T47D (cell line): ENCODE results near the gene DHX32.

Source experiments
- DNase-seq, 2 experiments: peaks; one replicate each; pipeline versions ENCODE4 v3.0.0 to v3.0.0-alpha.2; 2011 to 2012; ENCODE audit warnings: low read depth in 1 of 2, low spot score in 1 of 2
- JUND ChIP-seq: IDR thresholded peaks from 2 replicates; pipeline ENCODE4 v1.6.1; 2012; ENCODE audit warnings: low read depth
- in situ Hi-C: cut with HindIII; loops from 2 replicates; pipeline ENCODE4 v1.10.0; 2016; ENCODE audit warnings: low sequenced_read_pairs, low pct_unique_long_range_greater_than_20kb

The DHX32 gene

DNA sequence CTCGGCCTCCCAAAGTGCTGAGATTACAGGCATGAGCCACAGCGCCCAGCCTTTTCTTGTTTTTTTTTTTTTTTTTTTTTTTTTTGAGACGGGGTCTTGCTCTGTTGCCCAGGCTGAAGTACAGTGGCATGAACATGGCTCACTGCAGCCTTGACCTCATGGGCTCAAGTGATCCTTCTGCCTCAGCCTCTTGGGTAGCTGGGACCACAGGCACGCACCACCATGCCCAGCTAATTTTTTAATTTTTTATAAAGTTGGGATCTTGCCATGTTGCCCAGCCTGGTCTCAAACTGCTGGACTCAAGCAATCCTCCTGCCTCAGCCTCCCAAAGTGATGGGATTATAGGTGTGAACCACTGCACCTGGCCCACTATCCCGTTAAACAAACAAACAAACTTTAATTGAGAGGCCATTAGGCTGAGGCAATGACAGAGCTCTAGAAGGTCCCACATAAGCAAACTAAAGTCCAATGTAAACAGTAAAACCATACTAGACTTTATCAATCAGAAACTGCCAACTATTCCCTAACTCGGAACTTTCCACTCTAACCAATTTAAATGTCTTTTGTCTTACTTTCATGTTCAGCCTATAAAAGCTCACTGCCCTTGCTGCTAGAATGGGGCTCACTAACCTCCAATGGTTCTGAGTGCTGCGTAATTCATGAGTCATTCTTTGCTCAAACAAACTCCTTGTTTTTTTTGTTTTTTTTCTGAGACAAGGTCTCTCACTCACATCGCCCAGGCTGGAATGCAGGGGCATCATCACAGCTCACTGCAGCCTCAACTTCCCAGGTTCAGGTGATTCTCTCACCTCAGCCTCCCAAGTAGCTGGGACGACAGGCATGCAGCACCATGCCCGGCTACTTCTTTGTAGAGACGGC, 1.9 kb downstream of the DHX32 start:
- in situ Hi-C loops, result no loop called here
- no peak for DNase-seq
- TF ChIP-seq JUND, result no peak

DNA sequence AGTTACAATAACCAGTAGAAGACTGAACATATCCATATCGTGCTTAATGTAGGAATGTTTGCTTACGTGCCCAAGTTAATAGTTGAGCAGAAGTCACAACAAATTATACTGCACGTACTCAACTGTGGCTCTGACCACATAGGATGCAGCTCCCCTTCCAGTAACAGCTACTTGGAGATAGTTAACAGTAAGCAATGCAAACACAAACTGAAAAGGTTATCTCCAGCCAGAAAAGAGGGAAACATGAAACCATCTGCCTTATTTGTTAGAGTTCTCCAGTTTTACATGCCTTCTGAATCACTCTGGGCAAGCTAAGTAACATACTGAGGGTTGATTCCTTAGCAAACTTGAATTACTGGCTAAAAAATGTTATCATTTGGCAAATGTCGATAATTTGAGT, 9.8 kb downstream of the DHX32 start:
- DNase-seq, result no peak
- in situ Hi-C loops, result no loop called here
- no peak for TF ChIP-seq JUND

DNA sequence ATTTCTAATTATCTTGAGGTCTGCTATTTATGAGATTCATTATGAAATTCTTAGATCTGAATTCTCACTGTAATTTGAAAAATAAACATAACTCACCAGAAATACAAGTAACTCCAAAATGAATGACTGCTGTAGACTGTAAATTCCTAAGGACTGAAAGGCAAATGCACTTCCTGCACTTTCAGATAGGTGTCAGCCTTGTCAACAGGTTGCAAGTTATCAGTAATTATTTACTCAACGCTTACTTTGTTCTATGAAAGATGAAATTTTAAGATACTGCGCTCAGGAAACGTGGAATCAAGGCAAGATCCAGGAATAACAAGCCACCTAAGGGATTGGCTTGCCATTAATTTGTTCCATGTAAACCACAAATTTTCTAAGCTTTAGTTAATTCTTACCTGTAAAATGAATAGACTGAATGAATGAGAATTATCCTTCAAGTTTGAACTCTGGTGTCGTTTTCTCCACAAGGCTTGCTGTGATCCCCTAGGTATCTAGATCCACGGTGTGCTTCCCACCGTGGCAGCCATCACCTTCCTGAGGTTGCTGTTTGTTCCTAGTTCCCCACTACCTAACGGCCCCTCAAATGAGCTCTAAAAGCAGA, 12.6 kb downstream of the DHX32 start:
- TF ChIP-seq JUND, result no peak
- in situ Hi-C loops, result no loop called here
- DNase-seq, result peak in 1 of 2 experiments; percentile 57

DNA sequence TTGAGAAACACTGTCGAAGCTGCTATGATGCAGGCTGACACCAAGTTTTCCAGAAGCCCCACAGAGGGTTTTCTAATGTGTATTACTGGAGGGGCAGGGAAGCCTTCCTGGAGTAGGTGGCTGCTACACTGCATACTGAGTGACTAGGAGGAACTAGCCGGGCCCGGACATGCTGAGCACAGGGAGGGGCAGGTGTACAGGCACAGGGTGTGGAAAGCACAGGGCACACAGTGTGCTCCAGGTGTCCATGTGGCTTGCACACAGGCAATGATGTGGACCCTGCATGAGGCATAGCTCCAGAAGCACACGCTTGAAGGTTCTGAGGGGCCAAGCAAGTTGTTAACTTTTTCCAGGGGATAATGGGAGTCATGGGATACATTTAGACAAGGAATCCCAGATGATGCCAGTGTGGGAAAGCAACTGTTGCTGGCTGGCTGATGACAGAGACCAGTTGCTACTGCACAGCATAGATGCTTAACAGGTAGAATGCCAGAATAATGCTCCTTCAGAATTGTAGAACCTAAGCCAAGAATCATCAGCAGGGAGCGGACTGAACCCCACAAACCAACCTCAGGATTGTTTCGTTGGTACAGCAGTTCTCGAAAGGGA, 14.6 kb downstream of the DHX32 start:
- TF ChIP-seq JUND, result no peak
- in situ Hi-C loops, result no loop called here
- DNase-seq, result no peak

DNA sequence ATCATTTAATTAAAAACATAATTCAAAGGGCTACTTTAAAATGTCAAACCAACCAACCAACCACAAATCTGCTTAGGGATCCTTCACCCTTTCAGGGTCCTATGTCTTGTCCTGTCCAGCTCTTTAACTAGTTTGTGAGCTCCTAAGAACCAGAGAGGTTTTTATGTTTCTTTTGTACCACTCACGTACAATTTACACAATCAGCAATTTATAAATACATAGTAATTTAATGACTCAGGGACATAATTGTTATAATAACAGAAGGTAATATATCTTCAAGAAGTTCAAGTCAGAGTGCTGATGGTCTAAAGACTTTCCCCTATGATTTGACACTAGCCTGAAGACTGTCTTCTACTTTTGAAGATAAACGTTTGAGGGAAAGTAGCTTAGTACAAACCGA, 16.0 kb downstream of the DHX32 start:
- in situ Hi-C loops, result no loop called here
- TF ChIP-seq JUND, result no peak
- DNase-seq, result no peak

DNA sequence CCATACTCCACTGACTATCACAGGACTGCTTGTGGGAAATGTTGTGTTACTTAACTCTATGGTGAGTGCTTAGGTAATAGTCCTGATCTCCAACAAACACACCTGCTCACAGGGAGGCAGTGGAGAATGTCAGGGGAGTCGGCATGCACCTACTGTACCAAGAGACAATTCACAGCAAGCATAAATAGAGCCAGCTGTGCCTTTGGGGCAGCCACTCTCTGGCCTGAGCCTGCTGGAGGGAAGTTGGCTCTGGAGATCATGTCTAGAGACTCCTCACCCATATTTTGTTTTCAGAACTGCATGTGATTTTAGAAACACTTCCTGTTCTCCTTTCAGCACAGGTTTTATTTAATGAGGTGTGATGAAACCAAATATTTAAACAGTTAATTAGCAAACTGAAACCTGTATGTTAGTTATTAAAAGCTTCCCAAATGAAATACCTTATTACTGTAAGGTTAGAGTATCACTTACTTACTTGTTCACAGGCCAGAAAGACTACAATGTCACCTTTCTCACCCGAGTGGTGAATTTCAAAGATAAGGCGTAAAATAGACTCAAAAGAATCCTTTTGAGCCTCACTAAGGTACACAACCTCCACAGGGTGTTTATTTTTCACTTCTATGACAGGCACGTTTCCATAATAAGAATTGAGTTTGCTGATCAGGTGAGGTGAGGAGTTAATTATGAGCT, 21.8 kb downstream of the DHX32 start:
- peak in 1 of 2 experiments; percentile 4 for DNase-seq
- in situ Hi-C loops, result no loop called here
- no peak for TF ChIP-seq JUND

DNA sequence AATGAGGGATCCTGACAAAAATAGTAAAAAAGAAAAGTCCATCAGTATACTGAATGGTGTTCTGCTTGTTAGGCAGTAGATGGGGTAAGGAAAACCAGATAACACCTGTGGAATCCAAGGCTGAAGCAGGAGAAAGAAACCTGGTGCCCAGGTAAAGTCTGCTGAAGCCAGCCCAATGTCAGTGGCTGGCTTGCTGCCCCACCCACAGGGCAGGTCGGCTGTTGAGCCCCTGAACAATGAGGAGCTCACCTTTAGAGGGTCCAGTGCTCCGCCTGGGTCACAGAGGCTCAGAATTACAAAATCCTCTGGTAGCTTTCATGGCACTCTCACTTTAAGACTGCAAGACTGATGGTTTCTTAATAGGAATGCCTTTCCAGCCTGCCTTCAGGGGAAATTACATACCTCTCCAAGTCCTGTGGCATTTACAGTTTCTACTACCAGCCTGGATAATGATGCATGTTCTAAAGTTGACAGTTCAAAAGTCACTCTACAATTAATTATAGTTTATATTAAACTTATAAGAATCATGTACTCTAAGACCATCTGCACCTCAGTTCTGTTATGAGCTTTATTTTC, 23.8 kb downstream of the DHX32 start:
- TF ChIP-seq JUND, result no peak
- in situ Hi-C loops, result no loop called here
- DNase-seq, result peak; percentile 24 to 46

DNA sequence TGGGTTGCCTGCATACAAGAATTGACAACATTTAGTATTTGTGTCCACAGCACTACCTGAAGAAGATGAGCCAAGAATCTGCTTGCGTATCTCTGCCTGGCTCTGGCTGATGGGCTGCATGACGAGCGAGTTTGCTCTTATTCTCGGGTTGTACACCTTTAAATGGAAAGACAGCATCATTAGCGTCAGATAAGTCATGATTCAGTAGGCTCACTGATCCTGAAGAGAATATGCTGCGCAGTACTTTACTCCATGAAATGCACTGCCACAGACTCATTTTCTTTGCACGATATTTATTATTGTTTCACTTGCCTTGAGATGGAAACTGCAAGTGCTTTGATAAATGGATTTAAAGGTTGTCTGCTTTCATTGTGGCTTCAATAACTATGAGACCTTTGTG, 28.6 kb downstream of the DHX32 start:
- in situ Hi-C loops, result no loop called here
- no peak for DNase-seq
- no peak for TF ChIP-seq JUND

DNA sequence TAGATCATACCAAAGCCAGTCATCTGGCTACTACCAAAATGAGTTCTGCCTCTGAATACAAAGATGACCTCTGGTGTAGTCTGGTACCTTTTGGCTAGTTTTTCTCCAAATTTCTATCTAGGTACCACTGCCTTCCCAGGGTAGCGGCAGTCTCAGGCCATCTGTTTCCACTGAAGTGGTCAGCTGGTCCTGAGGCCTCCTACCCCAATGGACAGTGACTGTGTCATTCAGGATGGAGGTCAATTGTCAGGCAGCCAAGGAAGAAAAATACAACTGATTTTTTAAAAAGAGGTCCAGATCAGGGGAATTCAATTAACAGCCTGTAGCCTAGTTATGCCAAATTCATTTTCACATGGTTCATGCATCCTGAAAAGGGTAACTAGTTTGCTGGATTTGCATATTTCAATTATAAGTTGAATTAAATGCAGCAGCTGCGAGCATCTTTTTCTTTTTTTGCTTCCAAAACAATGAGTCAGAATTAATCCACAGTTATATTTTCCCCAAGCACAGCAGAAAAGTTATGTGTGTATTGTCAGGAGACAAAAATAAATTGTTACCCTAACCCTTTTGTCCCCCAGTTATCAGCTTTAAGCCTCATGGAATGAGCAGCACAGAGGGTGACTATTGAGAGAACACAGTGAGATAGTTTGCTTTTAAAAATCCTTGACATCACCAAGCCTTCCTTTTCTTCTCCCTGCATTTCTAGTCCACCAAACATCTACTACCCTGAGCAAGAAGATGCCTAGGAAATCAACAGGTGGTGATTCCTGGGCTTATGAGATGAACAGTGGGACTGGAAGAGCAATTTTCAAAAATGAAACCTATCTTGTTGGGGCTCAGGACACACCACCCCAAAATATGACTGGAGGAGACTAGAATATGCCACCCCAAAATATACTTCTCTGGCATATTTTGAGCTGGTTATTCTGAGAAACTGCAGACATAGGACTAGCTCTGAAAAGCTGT, 30.0 kb downstream of the DHX32 start:
- DNase-seq, result no peak
- in situ Hi-C loops, result no loop called here
- no peak for TF ChIP-seq JUND

DNA sequence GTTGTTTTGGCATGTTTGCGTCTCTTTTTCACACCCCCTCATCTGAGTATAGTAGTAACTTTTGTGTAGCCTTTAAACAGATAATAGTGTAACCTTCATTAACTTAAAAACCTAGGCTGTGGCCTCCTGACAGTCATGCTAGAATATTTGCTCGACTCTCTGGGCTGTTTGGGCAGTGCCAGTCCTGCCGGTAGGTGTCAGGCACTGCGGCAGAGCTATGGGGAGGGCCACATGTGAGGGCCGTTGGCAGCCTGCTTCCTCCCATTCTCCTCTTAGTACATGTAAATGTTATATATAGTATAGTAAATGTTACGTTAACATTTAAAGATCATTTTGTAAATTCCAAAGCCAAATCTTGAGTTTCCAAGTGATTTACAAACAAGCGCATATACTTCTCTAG, 31.6 kb downstream of the DHX32 start:
- DNase-seq, result no peak
- TF ChIP-seq JUND, result no peak
- in situ Hi-C loops, result no loop called here

DNA sequence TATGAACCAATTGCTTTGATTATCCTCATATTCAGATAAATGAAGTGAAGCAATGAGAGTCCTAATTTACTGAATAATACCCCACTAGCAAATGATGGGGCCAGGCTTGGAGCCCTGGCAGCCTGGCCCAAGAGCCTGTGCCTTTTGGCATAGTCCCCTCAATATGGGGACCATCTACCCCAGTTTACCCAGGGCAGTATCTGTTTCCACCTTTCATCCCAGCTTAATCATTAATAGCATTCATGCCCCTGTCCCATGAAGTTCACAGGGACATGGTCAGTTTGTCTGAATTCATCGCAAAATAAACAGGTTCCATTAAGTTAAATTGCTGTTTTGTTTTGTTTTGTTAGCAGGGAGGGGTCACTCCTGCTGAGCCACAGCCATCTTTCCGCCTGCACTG, 32.2 kb downstream of the DHX32 start:
- in situ Hi-C loops, result no loop called here
- DNase-seq, result no peak
- no peak for TF ChIP-seq JUND
